ENCODE measurements around the gene SSRP1.
A peak's percentile ranks its signal among the peaks of the same experiment; 100 is the strongest.

Gene SSRP1

GRCh38 chr11:57324886-57325734 lies 10.6 kb downstream of the SSRP1 start, which contains the start of gene TNKS1BP1:
Gene TNKS1BP1 (minus strand): TSS chr11:57324952. CDS start chr11:57321885, 3,067 bp downstream.
- H3K4me3 ChIP-seq (replicated peaks; ENCODE audit: low read depth, low read length) = peak within 1 kb of the TSS; percentile 71
- H3K36me3 ChIP-seq (ENCODE audit: control insufficient read depth, insufficient read depth, low read length) = peaks cover 23% of the 10 kb centered on the region
- H3K27me3 ChIP-seq (replicated peaks; ENCODE audit: control insufficient read depth, insufficient read depth, low read length) = no peaks in the 10 kb centered on the region
- peak; percentile 89 for DNase-seq (ENCODE audit: extremely low read depth, insufficient read length)
- TF ChIP-seq CTCF (IDR thresholded peaks at IDR 0.05; ENCODE audit: insufficient read depth, low read length, poor library complexity, severe bottlenecking) = no peak

GRCh38 chr11:57324154-57324885 lies 11.4 kb downstream of the SSRP1 start:
- TF ChIP-seq CTCF (IDR thresholded peaks at IDR 0.05; ENCODE audit: insufficient read depth, low read length, poor library complexity, severe bottlenecking) = no peak
- DNase-seq (ENCODE audit: extremely low read depth, insufficient read length) = no peak
- H3K27me3 ChIP-seq (replicated peaks; ENCODE audit: control insufficient read depth, insufficient read depth, low read length) = no peaks in the 10 kb centered on the region
- H3K4me3 ChIP-seq (replicated peaks; ENCODE audit: low read depth, low read length) = peak overlapping the region; percentile 71
- peaks cover 18% of the 10 kb centered on the region for H3K36me3 ChIP-seq (ENCODE audit: control insufficient read depth, insufficient read depth, low read length)

- Histone ChIP-seq H3K4me3 (replicated peaks; ENCODE audit: low read depth, low read length) (peak overlapping the region; percentile 71), H3K36me3 (ENCODE audit: control insufficient read depth, insufficient read depth, low read length) (peaks cover 16% of the 10 kb centered on the region), H3K27me3 (replicated peaks; ENCODE audit: control insufficient read depth, insufficient read depth, low read length) (no peaks in the 10 kb centered on the region)
- DNase-seq (ENCODE audit: extremely low read depth, insufficient read length) = no peak
- no peak for TF ChIP-seq CTCF (IDR thresholded peaks at IDR 0.05; ENCODE audit: insufficient read depth, low read length, poor library complexity, severe bottlenecking)
These were observed 11.9 kb downstream of the SSRP1 start for GRCh38 chr11:57323855-57324153.

- DNase-seq (ENCODE audit: extremely low read depth, insufficient read length) = no peak
- no peak for TF ChIP-seq CTCF (IDR thresholded peaks at IDR 0.05; ENCODE audit: insufficient read depth, low read length, poor library complexity, severe bottlenecking)
- H3K36me3 ChIP-seq (ENCODE audit: control insufficient read depth, insufficient read depth, low read length) = peaks cover 16% of the 10 kb centered on the region
- no peak overlapping the region for H3K4me3 ChIP-seq (replicated peaks; ENCODE audit: low read depth, low read length)
- H3K27me3 ChIP-seq (replicated peaks; ENCODE audit: control insufficient read depth, insufficient read depth, low read length) = no peaks in the 10 kb centered on the region
These were observed 12.4 kb downstream of the SSRP1 start for GRCh38 chr11:57323167-57323854.

GRCh38 chr11:57322256-57323166 lies 13.2 kb downstream of the SSRP1 start:
- Histone ChIP-seq H3K4me3 (replicated peaks; ENCODE audit: low read depth, low read length) (no peak overlapping the region), H3K36me3 (ENCODE audit: control insufficient read depth, insufficient read depth, low read length) (peaks cover 13% of the 10 kb centered on the region), H3K27me3 (replicated peaks; ENCODE audit: control insufficient read depth, insufficient read depth, low read length) (no peaks in the 10 kb centered on the region)
- no peak for TF ChIP-seq CTCF (IDR thresholded peaks at IDR 0.05; ENCODE audit: insufficient read depth, low read length, poor library complexity, severe bottlenecking)
- no peak for DNase-seq (ENCODE audit: extremely low read depth, insufficient read length)
